K562 (cell line): ENCODE measurements around the gene ASGR2.

Experiments used
- BMI1 ChIP-seq: fragments of 150-350 bp; IDR thresholded peaks from 2 replicates; pipeline ENCODE4 v1.6.1; 2014; ENCODE audit warnings: low read length
- CTCF ChIP-seq, 3 experiments: IDR thresholded peaks in 2 of 3; conservative IDR thresholded peaks in 1 of 3; 2 replicates each; pipeline ENCODE4 v1.5.1; 2011 to 2012; ENCODE audit warnings: low read length in 3 of 3, mild to moderate bottlenecking in 3 of 3, control low read depth in 2 of 3, improper control_type of control experiment in 1 of 3, inconsistent platforms in 1 of 3, low read depth in 1 of 3, mixed read lengths in 1 of 3, moderate library complexity in 1 of 3; ENCODE audit not compliant: insufficient read depth in 2 of 3
- CXXC5 ChIP-seq: fragments of 250-450 bp; sonication (Bioruptor Pico); IDR thresholded peaks from 2 replicates; pipeline ENCODE4 v1.8.0; 2022; ENCODE audit warnings: inconsistent platforms, mild to moderate bottlenecking, moderate library complexity
- GABPA ChIP-seq: fragments of 200-800 bp; sonication (Bioruptor generic); conservative IDR thresholded peaks from 2 replicates; pipeline ENCODE4 v1.6.1; 2016; ENCODE audit warnings: low read depth, missing genetic modification characterization, missing compliant biosample characterization
- KAT8 ChIP-seq: fragments of 450-650 bp; IDR thresholded peaks from 2 replicates; pipeline ENCODE4 v1.6.1; 2016; ENCODE audit warnings: low read depth, mild to moderate bottlenecking
- KDM2B ChIP-seq: fragments of 250-450 bp; sonication (Bioruptor Pico); IDR thresholded peaks from 2 replicates; pipeline ENCODE4 v1.8.0; 2021; ENCODE audit warnings: mild to moderate bottlenecking, moderate library complexity
- KLF13 ChIP-seq: fragments of 450-650 bp; IDR thresholded peaks from 2 replicates; pipeline ENCODE4 v1.6.1; 2016; ENCODE audit warnings: missing genetic modification characterization, low read depth, mild to moderate bottlenecking, missing compliant biosample characterization, moderate library complexity, borderline replicate concordance
- MAFK ChIP-seq: IDR thresholded peaks from 2 replicates; pipeline ENCODE4 v1.6.1; 2011; ENCODE audit warnings: low read length, improper control_type of control experiment
- TF ChIP-seq, protein P1 (sequence below): fragments of 450-650 bp; conservative IDR thresholded peaks from 2 replicates; pipeline ENCODE4 v1.6.1; 2016; ENCODE audit warnings: missing genetic modification characterization, low read depth, mild to moderate bottlenecking, control low read depth, missing compliant biosample characterization

DNA sequence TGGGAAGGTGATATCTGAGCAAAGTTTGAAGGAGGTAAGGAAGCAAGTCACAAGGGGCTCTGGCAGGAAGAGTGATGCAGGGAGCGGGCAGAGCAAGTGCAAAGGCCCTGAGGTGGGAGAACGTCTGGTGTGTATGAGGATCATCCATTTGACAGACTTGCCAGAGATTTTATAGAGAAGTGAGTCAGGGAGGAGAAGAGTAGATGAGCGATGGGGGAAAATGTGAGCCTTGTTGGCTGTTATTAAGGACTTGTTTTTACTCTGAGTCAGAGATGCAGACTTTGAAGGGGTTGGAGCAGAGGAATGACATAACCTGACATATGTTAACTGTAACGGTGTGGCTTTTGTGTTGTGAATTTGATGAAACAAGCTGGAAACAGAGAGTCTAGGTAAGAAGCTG, 31.0 kb downstream of the ASGR2 start:
- TF ChIP-seq, protein P1, sequence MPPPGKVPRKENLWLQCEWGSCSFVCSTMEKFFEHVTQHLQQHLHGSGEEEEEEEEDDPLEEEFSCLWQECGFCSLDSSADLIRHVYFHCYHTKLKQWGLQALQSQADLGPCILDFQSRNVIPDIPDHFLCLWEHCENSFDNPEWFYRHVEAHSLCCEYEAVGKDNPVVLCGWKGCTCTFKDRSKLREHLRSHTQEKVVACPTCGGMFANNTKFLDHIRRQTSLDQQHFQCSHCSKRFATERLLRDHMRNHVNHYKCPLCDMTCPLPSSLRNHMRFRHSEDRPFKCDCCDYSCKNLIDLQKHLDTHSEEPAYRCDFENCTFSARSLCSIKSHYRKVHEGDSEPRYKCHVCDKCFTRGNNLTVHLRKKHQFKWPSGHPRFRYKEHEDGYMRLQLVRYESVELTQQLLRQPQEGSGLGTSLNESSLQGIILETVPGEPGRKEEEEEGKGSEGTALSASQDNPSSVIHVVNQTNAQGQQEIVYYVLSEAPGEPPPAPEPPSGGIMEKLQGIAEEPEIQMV (tag): no peak
- TF ChIP-seq KDM2B: no peak
- no peak for TF ChIP-seq KLF13 (tag)
- TF ChIP-seq BMI1: no peak
- no peak for TF ChIP-seq CTCF (IDR thresholded peaks at IDR 0.05 in 2 of 3, conservative IDR thresholded peaks at IDR 0.05 in 1 of 3; ENCODE audit: insufficient read depth in 2 of 3, low read depth in 1 of 3, low read length in 3 of 3)
- TF ChIP-seq CXXC5 (CRISPR knock-in tag): no peak
- no peak for TF ChIP-seq GABPA (tag)
- TF ChIP-seq KAT8: no peak
- no peak for TF ChIP-seq MAFK
